HFF-Myc (cell line): ENCODE results near the gene TTC28.

ENCODE experiments used
- DNase-seq: peaks from one replicate; pipeline ENCODE4 v3.0.0-alpha.2; 2011; ENCODE audit warnings: low read depth; ENCODE audit errors: extremely low read depth
- H3K4me3 ChIP-seq: replicated peaks from 2 replicates; pipeline ENCODE4 v1.5.1; 2011; ENCODE audit warnings: low read depth, mild to moderate bottlenecking, control low read depth, low read length
- TF ChIP-seq, protein P1 (sequence below): IDR thresholded peaks from 2 replicates; pipeline ENCODE4 v1.5.1; 2012; ENCODE audit warnings: mild to moderate bottlenecking, low read depth, low read length, control low read depth; ENCODE audit errors: missing control alignments

TTC28 gene

DNA sequence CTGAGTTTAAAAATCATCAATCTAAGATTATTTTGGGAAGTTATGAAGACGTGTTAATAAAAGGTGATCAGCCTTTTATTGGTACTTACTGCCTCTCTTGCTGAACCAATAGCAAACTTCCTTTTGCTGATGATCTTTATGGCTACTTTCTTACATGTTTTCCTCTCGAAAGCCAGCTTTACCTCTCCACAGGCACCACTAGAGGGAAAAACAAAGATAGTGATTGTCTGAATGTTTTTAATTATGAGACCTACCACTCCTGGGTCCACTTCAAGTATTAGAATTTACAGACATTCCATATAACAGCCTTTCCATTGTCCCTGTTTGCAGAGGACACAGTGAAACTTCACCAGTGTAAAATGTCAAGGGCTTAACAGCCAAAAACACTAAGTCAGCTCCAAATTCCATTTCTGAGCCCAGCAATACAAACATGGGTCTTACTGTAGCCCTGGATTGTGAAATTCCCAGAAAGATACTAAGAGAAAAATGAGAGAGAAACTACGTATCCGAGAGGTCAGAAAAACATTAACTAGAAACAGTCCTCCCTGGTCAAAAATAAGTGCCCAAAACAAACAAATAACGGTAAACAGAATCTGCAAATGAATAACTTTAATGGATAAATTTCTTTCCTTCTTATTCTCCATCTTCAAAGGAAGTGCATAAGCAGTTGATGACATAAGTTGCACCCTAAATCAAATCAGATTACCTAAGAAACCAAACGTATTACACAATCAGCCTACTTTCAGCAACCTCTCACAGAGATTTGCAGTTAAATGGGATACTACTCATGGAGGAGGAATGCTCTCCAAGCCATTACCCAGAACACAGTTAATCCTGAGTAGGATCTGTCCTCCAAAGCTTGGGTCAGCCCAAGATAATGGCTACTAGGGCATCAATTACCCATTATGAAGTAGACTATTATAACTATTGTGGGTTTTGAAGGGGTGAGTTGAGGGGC lies 32.5 kb upstream of the TTC28 start:
- DNase-seq: peak; percentile 79
- H3K4me3 ChIP-seq: 0 out of 2 replicates have a peak overlapping the region, but pooled peaks have one; percentile 0
- TF ChIP-seq, protein P1, sequence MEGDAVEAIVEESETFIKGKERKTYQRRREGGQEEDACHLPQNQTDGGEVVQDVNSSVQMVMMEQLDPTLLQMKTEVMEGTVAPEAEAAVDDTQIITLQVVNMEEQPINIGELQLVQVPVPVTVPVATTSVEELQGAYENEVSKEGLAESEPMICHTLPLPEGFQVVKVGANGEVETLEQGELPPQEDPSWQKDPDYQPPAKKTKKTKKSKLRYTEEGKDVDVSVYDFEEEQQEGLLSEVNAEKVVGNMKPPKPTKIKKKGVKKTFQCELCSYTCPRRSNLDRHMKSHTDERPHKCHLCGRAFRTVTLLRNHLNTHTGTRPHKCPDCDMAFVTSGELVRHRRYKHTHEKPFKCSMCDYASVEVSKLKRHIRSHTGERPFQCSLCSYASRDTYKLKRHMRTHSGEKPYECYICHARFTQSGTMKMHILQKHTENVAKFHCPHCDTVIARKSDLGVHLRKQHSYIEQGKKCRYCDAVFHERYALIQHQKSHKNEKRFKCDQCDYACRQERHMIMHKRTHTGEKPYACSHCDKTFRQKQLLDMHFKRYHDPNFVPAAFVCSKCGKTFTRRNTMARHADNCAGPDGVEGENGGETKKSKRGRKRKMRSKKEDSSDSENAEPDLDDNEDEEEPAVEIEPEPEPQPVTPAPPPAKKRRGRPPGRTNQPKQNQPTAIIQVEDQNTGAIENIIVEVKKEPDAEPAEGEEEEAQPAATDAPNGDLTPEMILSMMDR: peak; percentile 16

DNA sequence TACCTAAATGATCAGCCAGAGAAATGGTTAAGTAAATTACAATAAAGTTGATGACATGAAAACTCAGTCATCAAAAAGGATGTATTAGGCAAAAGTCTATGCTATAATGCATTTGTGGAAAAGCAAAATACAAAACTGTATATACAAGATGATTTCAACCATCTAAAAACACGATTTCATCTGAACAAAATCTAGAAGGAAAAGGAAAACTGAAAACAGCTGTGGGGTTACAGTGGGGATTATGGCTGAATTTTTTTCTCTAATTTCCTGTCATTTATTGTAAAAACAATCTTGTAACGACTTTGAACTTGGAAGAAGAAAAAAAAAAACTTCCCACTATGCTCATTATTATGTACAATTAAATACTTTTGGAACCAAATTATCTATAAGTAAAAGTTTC lies 31.7 kb upstream of the TTC28 start:
- H3K4me3 ChIP-seq: 0 out of 2 replicates have a peak overlapping the region, but pooled peaks have one; percentile 7

DNA sequence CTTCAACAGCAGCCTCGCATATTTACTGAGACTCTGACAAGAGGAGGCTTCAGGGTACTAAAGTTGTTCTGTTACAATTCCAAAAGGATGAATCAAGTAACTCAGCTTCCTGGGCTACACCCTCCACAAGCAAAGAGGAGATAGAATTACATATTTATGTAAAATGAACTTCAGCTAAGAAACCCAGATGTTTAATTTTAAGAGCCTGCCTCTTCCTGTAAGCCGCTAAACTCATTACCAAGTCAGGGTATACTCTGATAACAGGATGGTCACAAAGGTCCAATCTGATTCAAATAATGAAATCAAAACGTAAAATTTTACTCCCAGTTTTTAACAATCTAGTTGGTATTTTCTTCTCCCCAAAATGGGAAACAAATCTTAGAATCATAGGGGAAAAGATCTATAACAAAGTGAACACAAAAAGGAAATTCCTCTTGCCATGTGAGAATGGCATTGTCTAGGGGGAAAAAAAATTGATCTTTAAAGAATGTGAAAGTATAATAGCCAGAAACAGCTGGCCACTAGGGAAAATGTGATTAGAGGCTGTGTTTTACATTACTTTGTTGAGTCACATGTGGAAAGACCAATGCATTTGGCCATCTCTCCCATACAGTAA lies 31.0 kb upstream of the TTC28 start:
- 0 out of 2 replicates have a peak overlapping the region, but pooled peaks have one; percentile 7 for H3K4me3 ChIP-seq
- TF ChIP-seq, protein P1: no peak
- DNase-seq: peak; percentile 69

More for the DNA sequence above, 31.7 kb upstream of the TTC28 start:
- TF ChIP-seq, protein P1: no peak
- no peak for DNase-seq

DNA sequence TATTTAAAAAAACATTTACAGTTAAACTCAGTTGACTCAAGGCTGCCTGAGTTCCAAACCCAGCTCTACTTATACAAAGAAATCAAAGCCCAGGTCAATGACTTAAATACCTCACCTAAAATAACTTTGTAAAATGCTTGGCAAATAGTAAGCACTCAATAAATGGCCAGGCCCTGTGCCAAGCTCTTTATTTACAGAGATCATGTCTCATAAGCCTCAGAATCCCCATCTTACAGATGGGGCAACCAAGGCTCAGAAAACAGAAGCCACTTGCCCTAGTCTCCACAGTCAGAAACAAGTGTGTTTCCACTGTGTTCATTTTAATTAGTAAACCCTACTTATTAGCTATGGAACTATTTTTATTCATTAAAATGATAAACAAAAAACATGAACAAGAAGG lies 30.5 kb upstream of the TTC28 start:
- DNase-seq: no peak

DNA sequence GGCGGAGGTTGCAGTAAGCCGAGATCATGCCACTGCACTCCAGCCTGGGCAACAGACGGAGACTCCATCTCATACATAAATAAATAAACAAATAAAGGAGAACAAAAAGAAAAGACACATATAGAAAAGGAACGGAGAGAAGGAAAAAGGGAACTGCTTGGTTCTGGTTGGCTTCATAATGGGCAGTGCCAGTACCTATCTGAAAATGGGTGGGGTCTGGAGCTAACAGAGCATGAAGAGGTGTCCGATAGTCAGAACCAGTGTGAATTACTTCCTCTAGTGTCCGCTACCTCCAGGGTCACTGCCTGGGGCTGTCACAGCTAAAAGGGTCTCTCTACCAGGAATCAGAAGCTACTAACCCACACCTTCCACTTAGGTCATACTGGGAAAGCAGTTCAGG lies 27.2 kb upstream of the TTC28 start:
- DNase-seq: no peak
- H3K4me3 ChIP-seq: no peak overlapping the region
- TF ChIP-seq, protein P1: no peak

More for the DNA sequence above, 30.5 kb upstream of the TTC28 start:
- no peak overlapping the region for H3K4me3 ChIP-seq
- TF ChIP-seq, protein P1: no peak

DNA sequence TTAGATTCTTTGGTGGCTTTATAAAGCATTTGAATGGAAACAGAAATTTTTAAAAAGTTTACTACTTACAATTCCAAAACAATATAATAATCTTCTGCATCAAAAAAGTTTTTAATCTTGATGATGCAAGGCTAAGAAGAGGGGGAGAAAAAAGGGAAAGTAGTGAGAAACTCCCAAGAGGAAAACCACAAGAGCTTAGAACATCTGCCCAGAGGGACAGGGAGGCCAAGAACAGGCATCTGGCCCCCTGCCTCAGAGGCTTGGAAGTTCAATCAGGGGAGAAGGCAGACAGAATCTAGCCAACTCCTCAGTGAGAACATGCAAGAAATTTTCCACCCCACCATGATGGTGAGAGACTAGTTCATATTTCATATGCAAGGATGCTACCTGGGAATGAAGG lies 23.8 kb upstream of the TTC28 start:
- H3K4me3 ChIP-seq: no peak overlapping the region
- DNase-seq: no peak
- TF ChIP-seq, protein P1: no peak
